ENCODE data around the gene PHACTR3. TPM values are rescaled to one million over a fixed set of nuclear protein-coding genes. Genes with fewer than 3 reads are reported as not detected.

PHACTR3 gene
- total RNA-seq, 2 donors from 2014 or later, result 0.34 TPM; not detected in 1

- no peaks in the 10 kb centered on the region for H3K4me1 ChIP-seq (replicated peaks)
- no peak for DNase-seq (ENCODE audit: low spot score)
- no peak overlapping the region for H3K27ac ChIP-seq
- H3K36me3 ChIP-seq, result no peaks in the 10 kb centered on the region
- no peak overlapping the region for H3K4me3 ChIP-seq
- H3K9me3 ChIP-seq, result no peaks in the 10 kb centered on the region
- TF ChIP-seq POLR2A (IDR thresholded peaks at IDR 0.05), result no peak
- no peak for TF ChIP-seq CTCF (IDR thresholded peaks at IDR 0.05)
- intact Hi-C loops (cut with DNase I), result no loop called here
- 47% methylated on average over 2 of the region's 2 CpGs for WGBS
- no peaks in the 10 kb centered on the region for H3K27me3 ChIP-seq (replicated peaks; ENCODE audit: insufficient read depth)
Observed at GRCh38 chr20:59787538-59787890, 183.2 kb downstream of the PHACTR3 start.

- H3K4me1 ChIP-seq (replicated peaks), result no peaks in the 10 kb centered on the region
- H3K27me3 ChIP-seq (replicated peaks; ENCODE audit: insufficient read depth), result no peaks in the 10 kb centered on the region
- H3K27ac ChIP-seq, result no peak overlapping the region
- no peaks in the 10 kb centered on the region for H3K36me3 ChIP-seq
- TF ChIP-seq POLR2A (IDR thresholded peaks at IDR 0.05) (no peak), POLR2AphosphoS5 (IDR thresholded peaks at IDR 0.05) (no peak), CTCF (IDR thresholded peaks at IDR 0.05) (no peak)
- intact Hi-C loops (cut with DNase I), result no loop called here
- no peak overlapping the region for H3K4me3 ChIP-seq
- DNase-seq (ENCODE audit: low spot score), result no peak
- WGBS, result 61% methylated on average over 8 of the region's 8 CpGs
- H3K9me3 ChIP-seq, result no peaks in the 10 kb centered on the region
Observed at GRCh38 chr20:59788196-59788735, 183.9 kb downstream of the PHACTR3 start.

- H3K4me3 ChIP-seq, result no peak overlapping the region
- 80% methylated on average over 7 of the region's 7 CpGs for WGBS
- H3K4me1 ChIP-seq (replicated peaks), result no peaks in the 10 kb centered on the region
- intact Hi-C loops (cut with DNase I), result no loop called here
- H3K27me3 ChIP-seq (replicated peaks; ENCODE audit: insufficient read depth), result no peaks in the 10 kb centered on the region
- H3K27ac ChIP-seq, result no peak overlapping the region
- no peaks in the 10 kb centered on the region for H3K36me3 ChIP-seq
- no peak for DNase-seq (ENCODE audit: low spot score)
- no peaks in the 10 kb centered on the region for H3K9me3 ChIP-seq
- TF ChIP-seq POLR2AphosphoS5 (IDR thresholded peaks at IDR 0.05), result no peak
- no peak for TF ChIP-seq CTCF (IDR thresholded peaks at IDR 0.05)
- no peak for TF ChIP-seq POLR2A (IDR thresholded peaks at IDR 0.05)
Observed at GRCh38 chr20:59788811-59789397, 184.6 kb downstream of the PHACTR3 start.

- Histone ChIP-seq H3K4me1 (replicated peaks) (no peaks in the 10 kb centered on the region), H3K36me3 (no peaks in the 10 kb centered on the region), H3K27ac (no peak overlapping the region), H3K4me3 (no peak overlapping the region), H3K9me3 (no peaks in the 10 kb centered on the region), H3K27me3 (replicated peaks; ENCODE audit: insufficient read depth) (no peaks in the 10 kb centered on the region)
- TF ChIP-seq CTCF (IDR thresholded peaks at IDR 0.05), result no peak
- TF ChIP-seq POLR2AphosphoS5 (IDR thresholded peaks at IDR 0.05), result no peak
- TF ChIP-seq POLR2A (IDR thresholded peaks at IDR 0.05), result no peak
- WGBS, result 34% methylated on average over 2 of the region's 2 CpGs
- DNase-seq (ENCODE audit: low spot score), result no peak
- intact Hi-C loops (cut with DNase I), result no loop called here
Observed at GRCh38 chr20:59789686-59790085, 185.3 kb downstream of the PHACTR3 start.

- no peaks in the 10 kb centered on the region for H3K4me1 ChIP-seq (replicated peaks)
- TF ChIP-seq CTCF (IDR thresholded peaks at IDR 0.05), result no peak
- no peak for TF ChIP-seq POLR2A (IDR thresholded peaks at IDR 0.05)
- TF ChIP-seq POLR2AphosphoS5 (IDR thresholded peaks at IDR 0.05), result no peak
- no peaks in the 10 kb centered on the region for H3K27me3 ChIP-seq (replicated peaks; ENCODE audit: insufficient read depth)
- H3K36me3 ChIP-seq, result no peaks in the 10 kb centered on the region
- H3K4me3 ChIP-seq, result no peak overlapping the region
- no peak for DNase-seq (ENCODE audit: low spot score)
- 74% methylated on average over 1 of the region's 1 CpG for WGBS
- no peaks in the 10 kb centered on the region for H3K9me3 ChIP-seq
- intact Hi-C loops (cut with DNase I), result no loop called here
- H3K27ac ChIP-seq, result no peak overlapping the region
Observed at GRCh38 chr20:59790346-59790745, 186.0 kb downstream of the PHACTR3 start.

All from prostate gland (tissue), 2 donors.